ENCODE results near the gene RIMS4. TPM values are rescaled to one million over a fixed set of nuclear protein-coding genes. Genes with fewer than 3 reads are reported as not detected.

The RIMS4 gene
- total RNA-seq, 1 experiment from 2014 or later, result 4.0 TPM

GRCh38 chr20:44706301-44707017 is 103.9 kb downstream of the RIMS4 start:
- H3K27me3 ChIP-seq (ENCODE audit: control insufficient read depth, insufficient read depth, low read length), result no peaks in the 10 kb centered on the region
- BruUV-seq (replicated peaks), result no TSS peak
- intact Hi-C loops (cut with micrococcal nuclease; ENCODE audit: unreplicated experiment) (no loop called here), in situ Hi-C loops (cut with HindIII; ENCODE audit: low pct_unique_long_range_greater_than_20kb, low sequenced_read_pairs) (no loop called here)
- no peaks in the 10 kb centered on the region for H3K9me3 ChIP-seq (ENCODE audit: control insufficient read depth, insufficient read depth, low read depth, low read length)
- DNase-seq (ENCODE audit: low read depth, low spot score), result no peak
- no peak overlapping the region for H3K4me3 ChIP-seq (ENCODE audit: low read depth in 2 of 2, low read length in 2 of 2)
- H3K27ac ChIP-seq (ENCODE audit: low read length), result peak overlapping the region; percentile 79; the same call in 1 of the 2 replicates
- ChIA-PET CTCF (no interaction called here), POLR2A (no interaction called here)
- TF ChIP-seq POLR2AphosphoS5 (IDR thresholded peaks at IDR 0.05; ENCODE audit: low read depth, low read length), result no peak
- no peak for TF ChIP-seq TCF7L2 (IDR thresholded peaks at IDR 0.05; ENCODE audit: low read depth, low read length)
- TF ChIP-seq CTCF (IDR thresholded peaks at IDR 0.05), result no peak
- TF ChIP-seq REST (IDR thresholded peaks at IDR 0.05; ENCODE audit: insufficient read depth in 1 of 2, low read depth in 2 of 2, low read length in 1 of 2), result no peak
- no peak for TF ChIP-seq SIN3A (IDR thresholded peaks at IDR 0.05; ENCODE audit: borderline replicate concordance, insufficient read depth, low read depth, low read length)
- H3K4me1 ChIP-seq (ENCODE audit: control insufficient read depth, insufficient read depth, low read length), result peaks cover 44% of the 10 kb centered on the region
- peak; percentile 34 for ATAC-seq
- no peaks in the 10 kb centered on the region for H3K36me3 ChIP-seq (ENCODE audit: control insufficient read depth, insufficient read depth, low read length)

GRCh38 chr20:44705364-44706094 is 104.8 kb downstream of the RIMS4 start:
- ChIA-PET CTCF (interaction anchor here (0.5 kb wide), 1 partner anchor 255 kb away, joined by 3 read pairs; the partner anchor contains the start of gene TOMM34), POLR2A (no interaction called here)
- no TSS peak for BruUV-seq (replicated peaks)
- intact Hi-C loops (cut with micrococcal nuclease; ENCODE audit: unreplicated experiment) (no loop called here), in situ Hi-C loops (cut with HindIII; ENCODE audit: low pct_unique_long_range_greater_than_20kb, low sequenced_read_pairs) (no loop called here)
- no peaks in the 10 kb centered on the region for H3K27me3 ChIP-seq (ENCODE audit: control insufficient read depth, insufficient read depth, low read length)
- H3K4me1 ChIP-seq (ENCODE audit: control insufficient read depth, insufficient read depth, low read length), result peaks cover 50% of the 10 kb centered on the region
- no peak for TF ChIP-seq SIN3A (IDR thresholded peaks at IDR 0.05; ENCODE audit: borderline replicate concordance, insufficient read depth, low read depth, low read length)
- no peak for TF ChIP-seq POLR2AphosphoS5 (IDR thresholded peaks at IDR 0.05; ENCODE audit: low read depth, low read length)
- TF ChIP-seq TCF7L2 (IDR thresholded peaks at IDR 0.05; ENCODE audit: low read depth, low read length), result no peak
- no peak for TF ChIP-seq REST (IDR thresholded peaks at IDR 0.05; ENCODE audit: insufficient read depth in 1 of 2, low read depth in 2 of 2, low read length in 1 of 2)
- TF ChIP-seq CTCF (IDR thresholded peaks at IDR 0.05), result no peak
- H3K36me3 ChIP-seq (ENCODE audit: control insufficient read depth, insufficient read depth, low read length), result no peaks in the 10 kb centered on the region
- no peak overlapping the region for H3K4me3 ChIP-seq (ENCODE audit: low read depth in 2 of 2, low read length in 2 of 2)
- no peaks in the 10 kb centered on the region for H3K9me3 ChIP-seq (ENCODE audit: control insufficient read depth, insufficient read depth, low read depth, low read length)
- ATAC-seq (no peak), DNase-seq (ENCODE audit: low read depth, low spot score) (no peak)
- H3K27ac ChIP-seq (ENCODE audit: low read length), result peak overlapping the region; percentile 79
